WTC11 (cell line): ENCODE results near the gene SPRR2E.

Experiments used
- ATF6 ChIP-seq: sonication (generic); formaldehyde crosslinking; IDR thresholded peaks from 2 replicates; pipeline ENCODE4 v1.8.1; 2023; ENCODE audit warnings: mild to moderate bottlenecking, missing genetic modification reagents
- CBFB ChIP-seq: sonication (generic); formaldehyde crosslinking; IDR thresholded peaks from 2 replicates; pipeline ENCODE4 v1.8.1; 2022; ENCODE audit warnings: mild to moderate bottlenecking, low read depth, missing genetic modification reagents
- CTCF ChIP-seq: fragments of 200-600 bp; IDR thresholded peaks from 2 replicates; pipeline ENCODE4 v1.8.0; 2022; ENCODE audit warnings: antibody characterized with exemption
- ELF4 ChIP-seq: sonication (generic); formaldehyde crosslinking; IDR thresholded peaks from 2 replicates; pipeline ENCODE4 v1.8.1; 2022; ENCODE audit warnings: low read depth, mild to moderate bottlenecking, moderate library complexity, missing genetic modification reagents
- EMX1 ChIP-seq: fragments of 250-450 bp; sonication (Bioruptor Pico); IDR thresholded peaks from 2 replicates; pipeline ENCODE4 v1.8.0; 2021; ENCODE audit warnings: mild to moderate bottlenecking
- IRF2 ChIP-seq: sonication (generic); formaldehyde crosslinking; IDR thresholded peaks from 2 replicates; pipeline ENCODE4 v1.8.0; 2022; ENCODE audit warnings: low read depth, missing genetic modification reagents, borderline replicate concordance
- NFYB ChIP-seq: sonication (generic); formaldehyde crosslinking; conservative IDR thresholded peaks from 2 replicates; pipeline ENCODE4 v1.8.0; 2022; ENCODE audit warnings: low read depth, missing genetic modification reagents
- SP1 ChIP-seq: sonication (generic); formaldehyde crosslinking; conservative IDR thresholded peaks from 2 replicates; pipeline ENCODE4 v1.8.1; 2022; ENCODE audit warnings: missing genetic modification reagents
- TEAD4 ChIP-seq: sonication (generic); formaldehyde crosslinking; IDR thresholded peaks from 2 replicates; pipeline ENCODE4 v1.8.0; 2022; ENCODE audit warnings: mild to moderate bottlenecking, missing genetic modification reagents
- ZNF121 ChIP-seq: sonication (generic); formaldehyde crosslinking; IDR thresholded peaks from 2 replicates; pipeline ENCODE4 v1.8.0; 2023; ENCODE audit warnings: missing genetic modification reagents
- ZNF138 ChIP-seq: sonication (generic); formaldehyde crosslinking; conservative IDR thresholded peaks from 2 replicates; pipeline ENCODE4 v1.8.1; 2022; ENCODE audit warnings: mild to moderate bottlenecking, moderate library complexity, missing genetic modification reagents
- ZNF263 ChIP-seq: sonication (generic); formaldehyde crosslinking; IDR thresholded peaks from 2 replicates; pipeline ENCODE4 v1.8.1; 2022; ENCODE audit warnings: low read depth, mild to moderate bottlenecking, moderate library complexity, missing genetic modification reagents
- TF ChIP-seq, protein P1 (sequence below): sonication (generic); formaldehyde crosslinking; IDR thresholded peaks from 2 replicates; pipeline ENCODE4 v1.8.0; 2022; ENCODE audit warnings: mild to moderate bottlenecking, missing genetic modification reagents

- TF ChIP-seq ELF4 (CRISPR knock-in tag) (no peak), NFYB (CRISPR knock-in tag) (no peak), EMX1 (CRISPR knock-in tag) (no peak), CTCF (no peak), ZNF121 (CRISPR knock-in tag) (no peak), TEAD4 (CRISPR knock-in tag) (no peak), ZNF263 (CRISPR knock-in tag) (no peak), IRF2 (CRISPR knock-in tag) (no peak), ZNF138 (no peak), ATF6 (CRISPR knock-in tag) (no peak), SP1 (CRISPR knock-in tag) (no peak), CBFB (no peak)
- TF ChIP-seq, protein P1, sequence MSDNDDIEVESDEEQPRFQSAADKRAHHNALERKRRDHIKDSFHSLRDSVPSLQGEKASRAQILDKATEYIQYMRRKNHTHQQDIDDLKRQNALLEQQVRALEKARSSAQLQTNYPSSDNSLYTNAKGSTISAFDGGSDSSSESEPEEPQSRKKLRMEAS (CRISPR knock-in tag), result no peak
These were observed at the start of gene SPRR2E for GRCh38 chr1:153094426-153094825.
